Duodenal mucosa (tissue), 2 donors: ENCODE measurements around the gene TRMT11.
"Not testable (repeated sequence)": the region's sequence is repeated elsewhere in the genome, so short reads cannot be mapped to it uniquely, and the experiment has no call there.

Experiments
- H3K27ac ChIP-seq: one replicate; pipeline ENCODE4 v1.7.0; 2013; ENCODE audit warnings: low read depth, low read length
- H3K27me3 ChIP-seq, 2 donors: one replicate each; pipeline ENCODE4 v1.7.0; 2013; ENCODE audit warnings: low read length in 2 of 2, control low read depth in 1 of 2; ENCODE audit not compliant: insufficient read depth in 2 of 2, control insufficient read depth in 1 of 2
- H3K36me3 ChIP-seq, 2 donors: one replicate each; pipeline ENCODE4 v1.7.0; 2013; ENCODE audit warnings: low read length in 2 of 2, control low read depth in 1 of 2; ENCODE audit not compliant: insufficient read depth in 2 of 2, control insufficient read depth in 1 of 2
- H3K4me1 ChIP-seq, 2 donors: one replicate each; pipeline ENCODE4 v1.7.0; 2013; ENCODE audit warnings: low read length in 2 of 2, control low read depth in 1 of 2; ENCODE audit not compliant: insufficient read depth in 2 of 2, control insufficient read depth in 1 of 2
- H3K4me3 ChIP-seq, 2 donors: one replicate each; pipeline ENCODE4 v1.7.0; 2013; ENCODE audit warnings: low read length in 2 of 2, low read depth in 1 of 2
- H3K9ac ChIP-seq, 2 donors: one replicate each; pipeline ENCODE4 v1.7.0; 2013; ENCODE audit warnings: low read length in 2 of 2, low read depth in 1 of 2
- H3K9me3 ChIP-seq, 2 donors: one replicate each; pipeline ENCODE4 v1.7.0; 2013; ENCODE audit warnings: low read length in 2 of 2, control low read depth in 1 of 2; ENCODE audit not compliant: control insufficient read depth in 1 of 2

Gene TRMT11

GRCh38 chr6:125970760-125971159, 15.6 kb upstream of the TRMT11 start:
- no peak overlapping the region for H3K9ac ChIP-seq
- no peaks in the 10 kb centered on the region for H3K9me3 ChIP-seq
- H3K4me3 ChIP-seq = no peak overlapping the region
- peaks cover 6 to 35% of the 10 kb centered on the region in 2 donors for H3K36me3 ChIP-seq
- H3K27me3 ChIP-seq = no peaks in the 10 kb centered on the region
- no peaks in the 10 kb centered on the region for H3K4me1 ChIP-seq
- no peak overlapping the region for H3K27ac ChIP-seq

- H3K4me1 ChIP-seq, H3K4me3 ChIP-seq, H3K9ac ChIP-seq, H3K27ac ChIP-seq, H3K27me3 ChIP-seq, H3K9me3 ChIP-seq: not testable (repeated sequence)
- H3K36me3 ChIP-seq = peaks cover 8 to 31% of the 10 kb centered on the region in 2 donors
Measured at GRCh38 chr6:125972478-125972877, 13.9 kb upstream of the TRMT11 start.

- no peak overlapping the region for H3K9ac ChIP-seq
- H3K4me1 ChIP-seq = no peaks in the 10 kb centered on the region
- H3K4me3 ChIP-seq = no peak overlapping the region
- H3K27ac ChIP-seq = no peak overlapping the region
- H3K9me3 ChIP-seq = no peaks in the 10 kb centered on the region
- peaks cover 8 to 23% of the 10 kb centered on the region in 2 donors for H3K36me3 ChIP-seq
- no peaks in the 10 kb centered on the region for H3K27me3 ChIP-seq
Measured at GRCh38 chr6:125974214-125974866, 12.0 kb upstream of the TRMT11 start.

GRCh38 chr6:125979101-125979500, 7.2 kb upstream of the TRMT11 start:
- Histone ChIP-seq H3K36me3 (peaks cover 8 to 13% of the 10 kb centered on the region in 2 donors), H3K4me3 (no peak overlapping the region), H3K4me1 (peaks cover 3% of the 10 kb centered on the region in 2 donors), H3K9ac (no peak overlapping the region), H3K27me3 (no peaks in the 10 kb centered on the region), H3K9me3 (no peaks in the 10 kb centered on the region), H3K27ac (no peak overlapping the region)

GRCh38 chr6:125981571-125982185, 4.7 kb upstream of the TRMT11 start:
- no peak overlapping the region for H3K27ac ChIP-seq
- peaks cover 16 to 20% of the 10 kb centered on the region in 2 donors for H3K4me1 ChIP-seq
- H3K9me3 ChIP-seq = no peaks in the 10 kb centered on the region
- no peak overlapping the region for H3K4me3 ChIP-seq
- H3K27me3 ChIP-seq = no peaks in the 10 kb centered on the region
- no peak overlapping the region for H3K9ac ChIP-seq
- peaks cover 0 to 4% of the 10 kb centered on the region in 2 donors for H3K36me3 ChIP-seq

- H3K4me3 ChIP-seq = no peak overlapping the region
- H3K9me3 ChIP-seq = no peaks in the 10 kb centered on the region
- H3K36me3 ChIP-seq = peaks cover 0 to 4% of the 10 kb centered on the region in 2 donors
- peaks cover 16 to 34% of the 10 kb centered on the region in 2 donors for H3K4me1 ChIP-seq
- H3K27ac ChIP-seq = no peak overlapping the region
- no peaks in the 10 kb centered on the region for H3K27me3 ChIP-seq
- H3K9ac ChIP-seq = no peak overlapping the region
Measured at GRCh38 chr6:125983246-125983945, 2.9 kb upstream of the TRMT11 start.

- no peaks in the 10 kb centered on the region for H3K27me3 ChIP-seq
- no peaks in the 10 kb centered on the region for H3K9me3 ChIP-seq
- H3K4me1 ChIP-seq = peaks cover 16 to 43% of the 10 kb centered on the region in 2 donors
- peaks cover 0 to 4% of the 10 kb centered on the region in 2 donors for H3K36me3 ChIP-seq
- H3K9ac ChIP-seq = no peak overlapping the region
- H3K27ac ChIP-seq = no peak overlapping the region
- no peak overlapping the region for H3K4me3 ChIP-seq
Measured at GRCh38 chr6:125984311-125984710, 2.0 kb upstream of the TRMT11 start.

GRCh38 chr6:125985522-125985921, 818 bp upstream of the TRMT11 start:
- H3K27ac ChIP-seq = no peak overlapping the region
- H3K9ac ChIP-seq = peak overlapping the region; percentile 88 to 90
- H3K36me3 ChIP-seq = peaks cover 0 to 4% of the 10 kb centered on the region in 2 donors
- H3K4me1 ChIP-seq = peaks cover 21 to 54% of the 10 kb centered on the region in 2 donors
- peak overlapping the region; percentile 76 to 93 for H3K4me3 ChIP-seq
- no peaks in the 10 kb centered on the region for H3K9me3 ChIP-seq
- no peaks in the 10 kb centered on the region for H3K27me3 ChIP-seq

GRCh38 chr6:125985979-125986300, 400 bp upstream of the TRMT11 start:
- Histone ChIP-seq H3K4me3 (peak overlapping the region; percentile 76 to 93), H3K36me3 (peaks cover 0 to 4% of the 10 kb centered on the region in 2 donors), H3K4me1 (peaks cover 25 to 56% of the 10 kb centered on the region in 2 donors), H3K9ac (peak overlapping the region; percentile 88 to 90), H3K9me3 (no peaks in the 10 kb centered on the region), H3K27ac (peak overlapping the region; percentile 49), H3K27me3 (no peaks in the 10 kb centered on the region)

GRCh38 chr6:125987026-125987617, 782 bp downstream of the TRMT11 start:
- Histone ChIP-seq H3K36me3 (no peaks in the 10 kb centered on the region), H3K4me3 (peak overlapping the region; percentile 76 to 93), H3K4me1 (peaks cover 25 to 58% of the 10 kb centered on the region in 2 donors), H3K27me3 (no peaks in the 10 kb centered on the region), H3K9ac (peak overlapping the region; percentile 88 to 90), H3K9me3 (no peaks in the 10 kb centered on the region), H3K27ac (no peak overlapping the region)
